Memory B cell (primary cell): Measurements from ENCODE around the gene FIP1L1.
"Not testable (repeated sequence)": the region's sequence is repeated elsewhere in the genome, so short reads cannot be mapped to it uniquely, and the experiment has no call there.

ENCODE experiments used
- ATAC-seq: fragments of 150-1000 bp; cut with Tn5 transposase; 2 replicates; pipeline ENCODE4 v1.10.0; 2021; ENCODE audit warnings: low read depth, mild to moderate bottlenecking, moderate library complexity
- DNase-seq, 2 donors: peaks; one replicate each; pipeline ENCODE4 v3.0.0; 2022; ENCODE audit warnings: low spot score in 2 of 2
- H3K27ac Mint-ChIP-seq: one replicate; pipeline ENCODE4 v1.8.0; 2022; ENCODE audit warnings: mild to moderate bottlenecking, moderate library complexity, mixed read lengths
- H3K27me3 Mint-ChIP-seq: one replicate; pipeline ENCODE4 v1.8.0; 2022; ENCODE audit warnings: mixed read lengths
- H3K36me3 Mint-ChIP-seq: one replicate; pipeline ENCODE4 v1.8.0; 2022; ENCODE audit warnings: mild to moderate bottlenecking, mixed read lengths
- H3K4me1 Mint-ChIP-seq: one replicate; pipeline ENCODE4 v1.8.0; 2022; ENCODE audit warnings: mixed read lengths
- H3K4me3 Mint-ChIP-seq: one replicate; pipeline ENCODE4 v1.8.0; 2022; ENCODE audit warnings: mild to moderate bottlenecking, moderate library complexity, mixed read lengths
- H3K9me3 Mint-ChIP-seq: one replicate; pipeline ENCODE4 v1.8.0; 2022; ENCODE audit warnings: mixed read lengths

Gene FIP1L1

GRCh38 chr4:53365486-53366300 is 11.7 kb upstream of the FIP1L1 start, which contains the start of gene SCFD2:
TSS of gene SCFD2 (minus strand) at chr4:53366061.
- H3K36me3 Mint-ChIP-seq: no peaks in the 10 kb centered on the region
- peaks cover 10% of the 10 kb centered on the region for H3K27me3 Mint-ChIP-seq
- peak; percentile 98 for ATAC-seq
- H3K4me1 Mint-ChIP-seq: peaks cover 28% of the 10 kb centered on the region
- H3K9me3 Mint-ChIP-seq: no peaks in the 10 kb centered on the region
- peak; percentile 90 to 96 for DNase-seq
- H3K27ac Mint-ChIP-seq: peak within 1 kb of the TSS; percentile 95
- peak within 1 kb of the TSS; percentile 94 for H3K4me3 Mint-ChIP-seq

GRCh38 chr4:53366301-53366716 is 11.1 kb upstream of the FIP1L1 start:
- DNase-seq: no peak
- Mint-ChIP-seq H3K36me3 (no peaks in the 10 kb centered on the region), H3K9me3 (no peaks in the 10 kb centered on the region), H3K27ac (peak overlapping the region; percentile 95), H3K4me1 (peaks cover 24% of the 10 kb centered on the region), H3K4me3 (peak overlapping the region; percentile 94), H3K27me3 (peaks cover 15% of the 10 kb centered on the region)
- ATAC-seq: peak; percentile 12

DNA sequence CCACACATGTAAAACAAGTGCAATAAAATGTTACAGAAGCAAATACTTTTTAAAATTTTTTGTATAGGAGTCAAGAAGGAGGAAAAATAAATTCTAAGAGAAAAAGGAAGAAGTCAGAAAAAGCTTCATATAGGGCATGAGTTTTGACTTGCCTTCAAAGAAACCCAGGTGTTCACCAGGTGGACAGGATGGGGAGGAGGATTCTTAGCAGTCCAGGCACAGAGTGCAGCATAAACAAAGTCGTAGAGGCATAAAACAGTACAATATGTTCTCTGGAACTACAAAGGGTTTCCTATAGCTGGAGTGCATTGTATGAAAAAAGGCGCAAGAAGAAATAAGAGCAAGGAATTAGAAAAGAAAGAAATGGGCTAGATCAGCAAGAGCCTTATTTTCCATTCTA is 9.7 kb upstream of the FIP1L1 start:
- H3K36me3 Mint-ChIP-seq: no peaks in the 10 kb centered on the region
- H3K4me1 Mint-ChIP-seq: peaks cover 17% of the 10 kb centered on the region
- ATAC-seq (no peak), DNase-seq (no peak)
- no peak overlapping the region for H3K27ac Mint-ChIP-seq
- no peak overlapping the region for H3K4me3 Mint-ChIP-seq
- H3K27me3 Mint-ChIP-seq: peaks cover 21% of the 10 kb centered on the region
- H3K9me3 Mint-ChIP-seq: no peaks in the 10 kb centered on the region

GRCh38 chr4:53371049-53371448 is 6.4 kb upstream of the FIP1L1 start:
- H3K4me3 Mint-ChIP-seq: no peak overlapping the region

GRCh38 chr4:53371843-53372521 is 5.5 kb upstream of the FIP1L1 start:
- Mint-ChIP-seq H3K27ac (no peak overlapping the region), H3K9me3 (no peaks in the 10 kb centered on the region), H3K4me3 (no peak overlapping the region), H3K36me3 (no peaks in the 10 kb centered on the region), H3K4me1 (peaks cover 3% of the 10 kb centered on the region), H3K27me3 (peaks cover 21% of the 10 kb centered on the region)
- ATAC-seq (no peak), DNase-seq (no peak)

More at GRCh38 chr4:53371049-53371448, 6.4 kb upstream of the FIP1L1 start:
- no peak for DNase-seq
- no peak for ATAC-seq
- Mint-ChIP-seq H3K27me3 (peaks cover 21% of the 10 kb centered on the region), H3K36me3 (no peaks in the 10 kb centered on the region), H3K4me1 (peaks cover 5% of the 10 kb centered on the region), H3K27ac (no peak overlapping the region), H3K9me3 (no peaks in the 10 kb centered on the region)

DNA sequence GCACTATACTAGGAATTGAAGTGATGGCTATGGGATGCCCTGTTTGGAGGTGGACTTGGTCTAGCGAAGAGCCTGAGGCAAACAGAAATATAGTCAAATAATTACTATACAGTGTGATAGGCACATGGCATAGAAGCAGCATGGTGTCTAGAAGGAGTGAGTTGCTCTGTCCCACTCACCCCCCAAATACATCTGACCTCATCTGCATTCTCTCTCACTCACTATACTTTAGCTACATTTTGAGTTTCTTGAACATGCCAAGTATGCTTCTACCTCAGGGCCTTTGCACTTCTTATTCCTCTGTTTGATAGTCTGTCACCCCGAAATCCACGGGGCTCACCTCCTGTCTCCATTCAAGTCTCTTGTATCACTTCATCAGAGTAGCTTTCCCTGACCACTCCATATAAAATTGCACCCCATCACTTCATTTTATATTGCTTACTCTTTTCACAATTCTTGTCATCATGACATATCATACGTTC is 2.6 kb upstream of the FIP1L1 start:
- ATAC-seq: no peak
- Mint-ChIP-seq H3K4me1 (peaks cover 8% of the 10 kb centered on the region), H3K4me3 (no peak overlapping the region), H3K9me3 (no peaks in the 10 kb centered on the region), H3K27ac (no peak overlapping the region), H3K36me3 (peaks cover 3% of the 10 kb centered on the region), H3K27me3 (peaks cover 15% of the 10 kb centered on the region)
- no peak for DNase-seq

GRCh38 chr4:53376900-53377299 is 541 bp upstream of the FIP1L1 start:
- ATAC-seq (no peak), DNase-seq (no peak)
- Mint-ChIP-seq H3K27me3 (peaks cover 3% of the 10 kb centered on the region), H3K36me3 (peaks cover 4% of the 10 kb centered on the region), H3K9me3 (no peaks in the 10 kb centered on the region), H3K4me3 (peak overlapping the region; percentile 96), H3K27ac (peak overlapping the region; percentile 96), H3K4me1 (peaks cover 12% of the 10 kb centered on the region)

DNA sequence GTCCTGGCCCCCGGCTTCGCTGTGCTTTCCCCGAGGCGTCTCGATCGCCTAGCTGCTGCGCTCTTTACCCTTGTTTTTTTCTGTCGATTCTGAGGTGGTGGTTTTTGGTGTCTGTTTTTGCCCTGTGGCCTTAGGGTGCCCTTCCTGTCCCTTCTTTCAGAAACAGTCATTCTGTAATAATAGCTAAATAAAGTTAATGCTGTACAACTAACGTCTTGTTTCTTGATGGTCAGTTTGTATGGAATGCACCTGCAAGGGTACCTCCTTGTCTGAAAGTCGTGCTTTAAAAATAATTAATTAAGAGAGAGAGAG is 686 bp downstream of the FIP1L1 start:
- H3K27me3 Mint-ChIP-seq: no peaks in the 10 kb centered on the region
- H3K4me1 Mint-ChIP-seq: peaks cover 12% of the 10 kb centered on the region
- ATAC-seq (no peak), DNase-seq (no peak)
- H3K36me3 Mint-ChIP-seq: peaks cover 4% of the 10 kb centered on the region
- H3K4me3 Mint-ChIP-seq: peak overlapping the region; percentile 96
- H3K9me3 Mint-ChIP-seq: no peaks in the 10 kb centered on the region
- peak overlapping the region; percentile 96 for H3K27ac Mint-ChIP-seq

DNA sequence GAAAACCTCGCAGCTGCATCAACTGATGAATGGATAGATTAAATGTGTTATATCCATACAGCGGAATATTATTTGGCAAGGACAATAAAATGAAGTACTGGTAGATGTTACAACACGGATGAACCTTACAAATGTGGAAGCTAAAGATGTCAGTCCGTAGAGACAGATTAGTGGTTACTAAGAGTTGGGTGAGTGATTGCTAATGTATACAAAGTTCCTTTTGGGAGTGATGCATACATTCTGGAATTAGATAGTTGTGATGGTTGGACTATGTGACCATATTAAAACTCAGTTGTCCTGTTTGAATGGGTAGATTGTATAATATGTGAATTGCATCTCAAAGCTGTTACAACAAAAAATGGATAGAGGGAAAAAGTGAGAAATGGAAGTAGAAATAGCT is 2.8 kb downstream of the FIP1L1 start:
- H3K4me1 Mint-ChIP-seq: peaks cover 14% of the 10 kb centered on the region
- DNase-seq: no peak
- H3K9me3 Mint-ChIP-seq: no peaks in the 10 kb centered on the region
- H3K4me3 Mint-ChIP-seq: no peak overlapping the region
- ATAC-seq: no peak
- no peaks in the 10 kb centered on the region for H3K27me3 Mint-ChIP-seq
- peaks cover 10% of the 10 kb centered on the region for H3K36me3 Mint-ChIP-seq
- H3K27ac Mint-ChIP-seq: no peak overlapping the region

DNA sequence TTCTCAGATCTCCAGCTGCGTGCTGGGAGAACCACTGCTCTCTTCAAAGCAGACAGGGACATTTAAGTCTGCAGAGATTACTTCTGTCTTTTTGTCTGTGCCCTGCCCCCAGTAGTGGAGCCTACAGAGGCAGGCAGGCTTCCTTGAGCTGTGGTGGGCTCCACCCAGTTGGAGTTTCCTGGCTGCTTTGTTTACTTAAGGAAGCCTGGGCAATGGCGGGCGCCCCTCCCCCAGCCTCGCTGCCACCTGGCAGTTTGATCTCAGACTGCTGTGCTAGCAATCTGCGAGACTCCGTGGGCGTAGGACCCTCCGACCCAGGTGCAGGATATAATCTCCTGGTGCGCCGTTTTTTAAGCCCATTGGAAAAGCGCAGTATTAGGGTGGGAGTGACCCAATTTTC is 32.0 kb downstream of the FIP1L1 start:
- not testable (repeated sequence) for H3K4me3 Mint-ChIP-seq, DNase-seq, H3K27ac Mint-ChIP-seq, ATAC-seq, H3K27me3 Mint-ChIP-seq, H3K9me3 Mint-ChIP-seq
- Mint-ChIP-seq H3K4me1 (peaks cover 20% of the 10 kb centered on the region), H3K36me3 (peaks cover 33% of the 10 kb centered on the region)

GRCh38 chr4:53419208-53419607 is 41.8 kb downstream of the FIP1L1 start:
- Mint-ChIP-seq H3K27ac (no peak overlapping the region), H3K4me1 (peaks cover 8% of the 10 kb centered on the region), H3K4me3 (no peak overlapping the region), H3K36me3 (peaks cover 14% of the 10 kb centered on the region), H3K27me3 (no peaks in the 10 kb centered on the region), H3K9me3 (no peaks in the 10 kb centered on the region)
- ATAC-seq (no peak), DNase-seq (no peak)

GRCh38 chr4:53421791-53422190 is 44.4 kb downstream of the FIP1L1 start:
- H3K36me3 Mint-ChIP-seq: peaks cover 12% of the 10 kb centered on the region
- H3K27me3 Mint-ChIP-seq: no peaks in the 10 kb centered on the region
- no peaks in the 10 kb centered on the region for H3K9me3 Mint-ChIP-seq
- DNase-seq: no peak
- H3K27ac Mint-ChIP-seq: no peak overlapping the region
- H3K4me1 Mint-ChIP-seq: peaks cover 9% of the 10 kb centered on the region
- no peak for ATAC-seq
- H3K4me3 Mint-ChIP-seq: no peak overlapping the region

GRCh38 chr4:53422367-53422766 is 44.9 kb downstream of the FIP1L1 start:
- H3K36me3 Mint-ChIP-seq: peaks cover 12% of the 10 kb centered on the region
- H3K27ac Mint-ChIP-seq: no peak overlapping the region
- H3K27me3 Mint-ChIP-seq: no peaks in the 10 kb centered on the region
- H3K9me3 Mint-ChIP-seq: no peaks in the 10 kb centered on the region
- ATAC-seq (no peak), DNase-seq (no peak)
- H3K4me1 Mint-ChIP-seq: peaks cover 9% of the 10 kb centered on the region
- no peak overlapping the region for H3K4me3 Mint-ChIP-seq

- ATAC-seq (no peak), DNase-seq (no peak)
- H3K27ac Mint-ChIP-seq: peak overlapping the region; percentile 78
- no peaks in the 10 kb centered on the region for H3K9me3 Mint-ChIP-seq
- H3K4me1 Mint-ChIP-seq: peaks cover 6% of the 10 kb centered on the region
- H3K4me3 Mint-ChIP-seq: no peak overlapping the region
- no peaks in the 10 kb centered on the region for H3K27me3 Mint-ChIP-seq
- peaks cover 16% of the 10 kb centered on the region for H3K36me3 Mint-ChIP-seq
These were observed 46.8 kb downstream of the FIP1L1 start for GRCh38 chr4:53424280-53424679.
